Esophagus muscularis mucosa (tissue), 4 donors: ENCODE results near the gene TMEM14A. TPM values are rescaled to one million over a fixed set of nuclear protein-coding genes. Genes with fewer than 3 reads are reported as not detected.
"Not testable (repeated sequence)": the region's sequence is repeated elsewhere in the genome, so short reads cannot be mapped to it uniquely, and the experiment has no call there.

Experiments used
- DNase-seq: peaks from one replicate; pipeline ENCODE4 v3.0.0-alpha.2; 2017; ENCODE audit errors: extremely low spot score
- H3K27ac ChIP-seq, 4 donors: fragments of 200-600 bp; sonication (generic); replicated peaks in 1 of 4; 1 replicate in 3 of 4; 2 replicates in 1 of 4; pipeline ENCODE4 v1.5.1; 2016 to 2019; ENCODE audit warnings: mild to moderate bottlenecking in 1 of 4
- H3K27me3 ChIP-seq, 4 donors: fragments of 200-600 bp; sonication (generic); one replicate each; pipeline versions ENCODE4 v1.5.1 to v1.6.0; 2016 to 2019
- H3K36me3 ChIP-seq, 4 donors: fragments of 200-600 bp; sonication (generic); one replicate each; pipeline ENCODE4 v1.5.1; 2016 to 2019
- H3K4me1 ChIP-seq, 4 donors: fragments of 200-600 bp; sonication (generic); one replicate each; pipeline ENCODE4 v1.5.1; 2016 to 2019
- H3K4me3 ChIP-seq, 4 donors: fragments of 200-600 bp; sonication (generic); 1 replicate in 2 of 4; 2 replicates in 2 of 4; pipeline ENCODE4 v1.5.1; 2016 to 2019; ENCODE audit warnings: mild to moderate bottlenecking in 4 of 4, moderate library complexity in 1 of 4
- H3K9me3 ChIP-seq, 4 donors: fragments of 200-600 bp; sonication (generic); 1 replicate in 3 of 4; 2 replicates in 1 of 4; pipeline ENCODE4 v1.5.1; 2016 to 2019
- EP300 ChIP-seq: sonication (generic); formaldehyde crosslinking; IDR thresholded peaks from one replicate; pipeline ENCODE4 v1.6.1; 2017; ENCODE audit warnings: antibody characterized with exemption
- POLR2A ChIP-seq: fragments of 450-650 bp; IDR thresholded peaks from one replicate; pipeline ENCODE4 v1.6.1; 2017; ENCODE audit warnings: antibody characterized with exemption, moderate library complexity, mild to moderate bottlenecking, low read depth
- POLR2AphosphoS5 ChIP-seq, 2 donors: sonication (generic); formaldehyde crosslinking; IDR thresholded peaks; one replicate each; pipeline ENCODE4 v1.6.1; 2017; ENCODE audit warnings: antibody characterized with exemption in 2 of 2
- WGBS: methylation state at CpG from one replicate; pipeline ENCODE4 v1.1.5; 2018; 5-methylcytosine and 5-hydroxymethylcytosine counted together
- intact Hi-C: fragments of 100-400 bp; cut with DNase I; formaldehyde crosslinking; loops from one replicate; pipeline ENCODE4 v1.15.1; 2023
- total RNA-seq, 4 donors: library from RNA; depleted of rRNA; stranded (reverse); fragments of >200 nt; gene quantifications; one replicate each; pipeline versions ENCODE4 v1.1.0 to v1.2.1, GENCODE V29; 2016
- TF ChIP-seq, protein P1 (sequence below), 3 experiments: fragments of 200-600 bp in 2 of 3; fragments of 450-650 bp in 1 of 3; sonication (generic) in 2 of 3; IDR thresholded peaks; one replicate each; pipeline ENCODE4 v1.5.1; 2017 to 2019; ENCODE audit warnings: antibody characterized with exemption in 3 of 3, mild to moderate bottlenecking in 2 of 3, moderate library complexity in 1 of 3

Gene TMEM14A
- total RNA-seq, 4 donors from 2014 or later = 19.2 to 31.1 (median 21.9) TPM

- H3K36me3 ChIP-seq = no peaks in the 10 kb centered on the region
- intact Hi-C loops = no loop called here
These were observed 25.5 kb downstream of the TMEM14A start for GRCh38 chr6:52696418-52696817.

GRCh38 chr6:52697903-52698302 lies 27.0 kb downstream of the TMEM14A start:
- Histone ChIP-seq H3K27me3 (no peaks in the 10 kb centered on the region), H3K4me3 (no peak overlapping the region), H3K9me3 (no peaks in the 10 kb centered on the region), H3K27ac (no peak overlapping the region), H3K4me1 (no peaks in the 10 kb centered on the region), H3K36me3 (no peaks in the 10 kb centered on the region)
- 97% methylated on average over 2 of the region's 2 CpGs for WGBS
- intact Hi-C loops = no loop called here
- DNase-seq = no peak
- no peak for TF ChIP-seq POLR2AphosphoS5 (IDR thresholded peaks at IDR 0.05)
- TF ChIP-seq, protein P1, sequence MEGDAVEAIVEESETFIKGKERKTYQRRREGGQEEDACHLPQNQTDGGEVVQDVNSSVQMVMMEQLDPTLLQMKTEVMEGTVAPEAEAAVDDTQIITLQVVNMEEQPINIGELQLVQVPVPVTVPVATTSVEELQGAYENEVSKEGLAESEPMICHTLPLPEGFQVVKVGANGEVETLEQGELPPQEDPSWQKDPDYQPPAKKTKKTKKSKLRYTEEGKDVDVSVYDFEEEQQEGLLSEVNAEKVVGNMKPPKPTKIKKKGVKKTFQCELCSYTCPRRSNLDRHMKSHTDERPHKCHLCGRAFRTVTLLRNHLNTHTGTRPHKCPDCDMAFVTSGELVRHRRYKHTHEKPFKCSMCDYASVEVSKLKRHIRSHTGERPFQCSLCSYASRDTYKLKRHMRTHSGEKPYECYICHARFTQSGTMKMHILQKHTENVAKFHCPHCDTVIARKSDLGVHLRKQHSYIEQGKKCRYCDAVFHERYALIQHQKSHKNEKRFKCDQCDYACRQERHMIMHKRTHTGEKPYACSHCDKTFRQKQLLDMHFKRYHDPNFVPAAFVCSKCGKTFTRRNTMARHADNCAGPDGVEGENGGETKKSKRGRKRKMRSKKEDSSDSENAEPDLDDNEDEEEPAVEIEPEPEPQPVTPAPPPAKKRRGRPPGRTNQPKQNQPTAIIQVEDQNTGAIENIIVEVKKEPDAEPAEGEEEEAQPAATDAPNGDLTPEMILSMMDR (IDR thresholded peaks at IDR 0.05) = no peak
- TF ChIP-seq EP300 = no peak
- no peak for TF ChIP-seq POLR2A

More at GRCh38 chr6:52696418-52696817, 25.5 kb downstream of the TMEM14A start:
- no peaks in the 10 kb centered on the region for H3K9me3 ChIP-seq
- TF ChIP-seq POLR2A (no peak), POLR2AphosphoS5 (IDR thresholded peaks at IDR 0.05) (no peak), EP300 (no peak)
- TF ChIP-seq, protein P1 (IDR thresholded peaks at IDR 0.05) = no peak
- no peak overlapping the region for H3K4me3 ChIP-seq
- WGBS = 72% methylated on average over 4 of the region's 4 CpGs
- no peaks in the 10 kb centered on the region for H3K27me3 ChIP-seq
- DNase-seq = no peak
- no peak overlapping the region for H3K27ac ChIP-seq
- H3K4me1 ChIP-seq = no peaks in the 10 kb centered on the region

- Histone ChIP-seq H3K36me3 (no peaks in the 10 kb centered on the region), H3K4me1 (no peaks in the 10 kb centered on the region), H3K4me3 (no peak overlapping the region), H3K27me3 (no peaks in the 10 kb centered on the region), H3K27ac (no peak overlapping the region), H3K9me3 (no peaks in the 10 kb centered on the region)
- intact Hi-C loops = no loop called here
- no peak for DNase-seq
- TF ChIP-seq EP300 (no peak), POLR2A (no peak), POLR2AphosphoS5 (IDR thresholded peaks at IDR 0.05) (no peak)
- TF ChIP-seq, protein P1 (IDR thresholded peaks at IDR 0.05) = no peak
These were observed 33.1 kb downstream of the TMEM14A start for GRCh38 chr6:52704060-52704459.

DNA sequence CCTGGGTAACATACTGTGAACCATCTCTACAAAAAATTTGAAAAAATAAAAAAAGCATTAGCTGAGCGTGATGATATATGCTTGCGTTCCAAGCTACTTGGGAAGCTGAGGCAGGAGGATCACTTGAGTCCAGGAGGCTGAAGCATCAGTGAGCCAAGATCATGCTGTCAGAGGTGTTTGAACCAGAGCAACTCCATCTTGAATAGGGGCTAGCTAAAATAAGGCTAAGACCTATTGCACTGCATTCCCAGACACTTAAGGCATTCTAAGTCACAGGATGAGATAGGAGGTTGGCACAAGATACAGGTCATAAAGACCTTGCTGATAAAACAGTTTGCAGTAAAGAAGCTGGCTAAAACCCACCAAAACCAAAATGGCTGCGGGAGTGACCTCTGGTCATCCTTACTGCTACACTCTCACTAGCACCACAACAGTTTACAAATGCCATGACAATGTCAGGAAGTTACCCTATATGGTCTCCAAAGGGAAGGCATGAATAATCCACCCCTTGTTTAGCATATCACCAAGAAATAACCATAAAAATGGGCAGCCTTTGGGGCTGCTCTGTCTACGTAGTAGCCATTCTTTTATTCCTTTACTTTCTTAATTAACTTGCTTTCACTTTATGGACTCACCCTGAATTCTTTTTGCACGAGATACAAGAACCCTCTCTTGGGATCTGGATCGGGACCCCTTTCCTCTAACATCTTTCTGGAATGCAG lies 34.0 kb downstream of the TMEM14A start:
- H3K9me3 ChIP-seq, H3K4me3 ChIP-seq, H3K27me3 ChIP-seq, H3K27ac ChIP-seq, intact Hi-C loops, H3K36me3 ChIP-seq, DNase-seq, H3K4me1 ChIP-seq: not testable (repeated sequence)
- 96% methylated on average over 6 of the region's 6 CpGs for WGBS

GRCh38 chr6:52706001-52706400 lies 35.1 kb downstream of the TMEM14A start:
- 86% methylated on average over 3 of the region's 3 CpGs for WGBS
- Histone ChIP-seq H3K4me3 (no peak overlapping the region), H3K27me3 (no peaks in the 10 kb centered on the region), H3K4me1 (no peaks in the 10 kb centered on the region), H3K36me3 (no peaks in the 10 kb centered on the region), H3K27ac (no peak overlapping the region), H3K9me3 (no peaks in the 10 kb centered on the region)
- TF ChIP-seq EP300 = no peak
- no peak for TF ChIP-seq POLR2A
- TF ChIP-seq, protein P1 (IDR thresholded peaks at IDR 0.05) = no peak
- TF ChIP-seq POLR2AphosphoS5 (IDR thresholded peaks at IDR 0.05) = no peak
- intact Hi-C loops = no loop called here
- no peak for DNase-seq
